Endothelial cell of umbilical vein (primary cell): ENCODE results near the gene CCIN. TPM values are rescaled to one million over a fixed set of nuclear protein-coding genes. Genes with fewer than 3 reads are reported as not detected.

Source experiments
- BruUV-seq: library from RNA; stranded (reverse); fragments of 400-500 nt; replicated peaks from 2 replicates; lab custom pipeline; 2021; lab: Mats Ljungman, UMichigan
- CTCF ChIA-PET: fragments of 300-600, 350-600 bp; sonication (Branson Sonifier 250); formaldehyde crosslinking; loops from one replicate; lab custom pipeline; 2021; ENCODE audit warnings: antibody characterized with exemption, inconsistent platforms; lab: Charles Lee
- POLR2A ChIA-PET: fragments of 300-600, 350-600 bp; sonication (Branson Sonifier 250); formaldehyde crosslinking; loops from one replicate; lab custom pipeline; 2021; ENCODE audit warnings: antibody characterized with exemption, inconsistent platforms; lab: Charles Lee
- DNase-seq: peaks from one replicate; pipeline ENCODE4 v3.0.0-alpha.2; 2011; ENCODE audit warnings: low read depth, low spot score
- FAIRE-seq: peaks from 2 replicates; lab custom pipeline; 2011; peaks lifted over from hg19 to GRCh38; lab: Jason Lieb, UNC
- H2AFZ ChIP-seq: 2 replicates; pipeline ENCODE4 v1.6.0; 2012; ENCODE audit warnings: low read depth, low read length, control low read depth, inconsistent platforms
- H3K27ac ChIP-seq: 2 replicates; pipeline ENCODE4 v1.5.1; 2011; ENCODE audit warnings: low read depth, mild to moderate bottlenecking, control low read depth, low read length, moderate library complexity; ENCODE audit not compliant: insufficient read depth
- H3K27me3 ChIP-seq, 2 experiments: 2 replicates each; pipeline versions ENCODE4 v1.6.0 to v1.6.1; 2011; ENCODE audit warnings: low read length in 2 of 2, mixed read lengths in 1 of 2; ENCODE audit not compliant: control insufficient read depth in 2 of 2, insufficient read depth in 2 of 2
- H3K36me3 ChIP-seq, 2 experiments: 2 replicates in 1 of 2; 3 replicates in 1 of 2; pipeline ENCODE4 v1.5.1; 2011; ENCODE audit warnings: low read length in 2 of 2, mild to moderate bottlenecking in 1 of 2, moderate library complexity in 1 of 2; ENCODE audit not compliant: control insufficient read depth in 2 of 2, insufficient read depth in 2 of 2; ENCODE audit errors: extremely low read depth in 1 of 2
- H3K4me1 ChIP-seq: 3 replicates; pipeline ENCODE4 v1.5.1; 2011; ENCODE audit warnings: mild to moderate bottlenecking, low read length; ENCODE audit not compliant: control insufficient read depth, insufficient read depth; ENCODE audit errors: extremely low read depth
- H3K4me2 ChIP-seq: 2 replicates; pipeline ENCODE4 v1.6.1; 2011; ENCODE audit warnings: low read length, control low read depth, mixed read lengths; ENCODE audit not compliant: insufficient read depth
- H3K4me3 ChIP-seq, 3 experiments: fragments of 200-600 bp in 1 of 3; sonication (generic), shearing (Covaris generic) in 1 of 3; replicated peaks in 1 of 3; 2 replicates each; pipeline ENCODE4 v1.5.1; 2011 to 2016; ENCODE audit warnings: control low read depth in 3 of 3, low read length in 3 of 3, mild to moderate bottlenecking in 2 of 3, inconsistent platforms in 1 of 3, low read depth in 1 of 3, moderate library complexity in 1 of 3; ENCODE audit not compliant: insufficient read depth in 1 of 3
- H3K79me2 ChIP-seq: 2 replicates; pipeline ENCODE4 v1.6.0; 2012; ENCODE audit warnings: low read length, inconsistent platforms; ENCODE audit not compliant: control insufficient read depth, insufficient read depth
- H3K9ac ChIP-seq: replicated peaks from 2 replicates; pipeline ENCODE3; 2011; ENCODE audit warnings: low read length, control low read depth; ENCODE audit not compliant: insufficient read depth; ENCODE audit errors: extremely low read depth
- H3K9me1 ChIP-seq: replicated peaks from 3 replicates; pipeline ENCODE4 v1.6.0; 2011; ENCODE audit warnings: mild to moderate bottlenecking, low read length; ENCODE audit not compliant: control insufficient read depth, insufficient read depth; ENCODE audit errors: extremely low read depth
- H3K9me3 ChIP-seq: replicated peaks from 2 replicates; pipeline ENCODE4 v1.5.1; 2012; ENCODE audit warnings: low read length, inconsistent platforms; ENCODE audit not compliant: control insufficient read depth, insufficient read depth
- H4K20me1 ChIP-seq: replicated peaks from 2 replicates; pipeline ENCODE3; 2011; ENCODE audit warnings: mild to moderate bottlenecking, low read length; ENCODE audit not compliant: control insufficient read depth, insufficient read depth; ENCODE audit errors: extremely low read depth
- CTCF ChIP-seq, 2 donors: IDR thresholded peaks; 1 replicate in 1 of 2; 2 replicates in 1 of 2; pipeline ENCODE4 v1.5.1; 2011; ENCODE audit warnings: low read length in 2 of 2, mild to moderate bottlenecking in 2 of 2, moderate library complexity in 2 of 2, control low read depth in 1 of 2, inconsistent platforms in 1 of 2, low read depth in 1 of 2; ENCODE audit not compliant: insufficient read depth in 1 of 2; ENCODE audit errors: extremely low read depth in 1 of 2
- EZH2 ChIP-seq: IDR thresholded peaks from 2 replicates; pipeline ENCODE4 v1.6.1; 2012; ENCODE audit warnings: borderline replicate concordance, low read depth, mild to moderate bottlenecking, moderate library complexity, low read length, inconsistent platforms; ENCODE audit not compliant: severe bottlenecking
- GATA2 ChIP-seq: IDR thresholded peaks from 2 replicates; pipeline ENCODE4 v1.7.0; 2011; ENCODE audit warnings: low read depth, mild to moderate bottlenecking, moderate library complexity, mixed read lengths, low read length; ENCODE audit not compliant: insufficient read length, insufficient read depth
- JUN ChIP-seq: IDR thresholded peaks from 2 replicates; pipeline ENCODE4 v1.6.1; 2011; ENCODE audit warnings: borderline replicate concordance, low read depth; ENCODE audit not compliant: insufficient read length, insufficient read depth
- MAX ChIP-seq: IDR thresholded peaks from 2 replicates; pipeline ENCODE4 v1.6.1; 2011; ENCODE audit not compliant: insufficient read depth, insufficient read length
- MYC ChIP-seq: IDR thresholded peaks from one replicate; pipeline ENCODE4 v1.6.1; 2011; ENCODE audit warnings: mild to moderate bottlenecking, low read depth, low read length
- POLR2A ChIP-seq: IDR thresholded peaks from 2 replicates; pipeline ENCODE4 v1.6.1; 2012; ENCODE audit warnings: low read depth, mild to moderate bottlenecking, control low read depth, low read length
- POLR2AphosphoS5 ChIP-seq: IDR thresholded peaks from 2 replicates; pipeline ENCODE4 v1.6.1; 2012; ENCODE audit warnings: low read depth, mild to moderate bottlenecking, control low read depth, low read length, moderate library complexity; ENCODE audit not compliant: insufficient read depth
- dilution Hi-C: fragments of 300-500 bp; cut with MboI; formaldehyde crosslinking; loops from one replicate; pipeline ENCODE4 v1.15.0; 2019; ENCODE audit warnings: low sequenced_read_pairs; ENCODE audit not compliant: extremely low pct_ligation_motif_present
- intact Hi-C: fragments of 100-400 bp; cut with micrococcal nuclease; formaldehyde crosslinking; loops from one replicate; pipeline ENCODE4 v1.10.0; 2022
- polyA plus RNA-seq, 4 experiments: library from polyadenylated mRNA; depleted of rRNA in 3 of 4; stranded (reverse) in 3 of 4; unstranded in 1 of 4; fragments of >200 nt; gene quantifications; 2 replicates each; pipeline versions ENCODE4 v1.2.1 to v1.2.3, GENCODE V29; 2011 to 2012; ENCODE audit warnings: missing spikeins in 1 of 4
- total RNA-seq: library from RNA; stranded (reverse); gene quantifications from 2 replicates; pipeline ENCODE4 v1.2.3, GENCODE V29; 2021

CCIN gene
- total and polyA plus RNA-seq, 2 donors (not counting 3 experiments of a cell fraction or from before 2014, with no cell fraction given) = 0.22 to 1.2 TPM

GRCh38 chr9:36145970-36146369 lies 23.2 kb upstream of the CCIN start:
- intact Hi-C loops = no loop called here
- H3K36me3 ChIP-seq = no peaks in the 10 kb centered on the region
- H3K9me1 ChIP-seq = no peaks in the 10 kb centered on the region
- dilution Hi-C loops = no loop called here
- no peak overlapping the region for H3K27ac ChIP-seq
- H3K9me3 ChIP-seq = no peaks in the 10 kb centered on the region
- H3K79me2 ChIP-seq = no peaks in the 10 kb centered on the region
- H3K4me1 ChIP-seq = peaks cover 20% of the 10 kb centered on the region
- POLR2A ChIA-PET = no interaction called here
- H3K4me2 ChIP-seq = no peak overlapping the region
- no peak overlapping the region for H2AFZ ChIP-seq
- TF ChIP-seq POLR2A (no peak), JUN (no peak), GATA2 (no peak), MYC (no peak), EZH2 (no peak), CTCF (IDR thresholded peaks at IDR 0.05; ENCODE audit: extremely low read depth in 1 of 2, insufficient read depth in 1 of 2, low read depth in 1 of 2, low read length in 2 of 2) (no peak), POLR2AphosphoS5 (no peak), MAX (no peak)
- no peaks in the 10 kb centered on the region for H3K27me3 ChIP-seq
- no peak overlapping the region for H3K9ac ChIP-seq
- no peak for FAIRE-seq
- no TSS peak for BruUV-seq
- no peaks in the 10 kb centered on the region for H4K20me1 ChIP-seq
- no peak overlapping the region for H3K4me3 ChIP-seq
- DNase-seq = no peak
- CTCF ChIA-PET = no interaction called here
